Measurements from ENCODE around the gene PSMD7. TPM values are rescaled to one million over a fixed set of nuclear protein-coding genes. Genes with fewer than 3 reads are reported as not detected.

The PSMD7 gene
- 127 TPM for total RNA-seq
- long read RNA-seq, transcript PSMD7-201 (7 exons, 1,670 nt), result major isoform, 250 of 270 reads
- long read RNA-seq, partial matches to known transcripts, result 7 of 270 reads
- long read RNA-seq, other reads (novel, unspliced or antisense), result 10 of 270 reads

- peak; percentile 98 for DNase-seq (ENCODE audit: low spot score)
- intact Hi-C loops (cut with DNase I), result loop anchor here (5.0 kb wide), 2 partner anchors 71 to 311 kb away; partner anchors contain the start of gene GLG1
These were observed at the start of gene PSMD7 for GRCh38 chr16:74296432-74297144. TSS of gene PSMD7 (plus strand) at chr16:74296814. CDS start at chr16:74296915, 101 bp downstream.

GRCh38 chr16:74249254-74249653 lies 47.4 kb upstream of the PSMD7 start:
- intact Hi-C loops (cut with DNase I), result no loop called here
- DNase-seq (ENCODE audit: low spot score), result no peak

- intact Hi-C loops (cut with DNase I), result no loop called here
- DNase-seq (ENCODE audit: low spot score), result no peak
These were observed 46.8 kb upstream of the PSMD7 start for GRCh38 chr16:74249846-74250245.

GRCh38 chr16:74252329-74252728 lies 44.3 kb upstream of the PSMD7 start:
- DNase-seq (ENCODE audit: low spot score), result no peak
- intact Hi-C loops (cut with DNase I), result no loop called here

GRCh38 chr16:74253161-74253938 lies 43.3 kb upstream of the PSMD7 start:
- intact Hi-C loops (cut with DNase I), result no loop called here
- DNase-seq (ENCODE audit: low spot score), result no peak

GRCh38 chr16:74257061-74257460 lies 39.6 kb upstream of the PSMD7 start:
- DNase-seq (ENCODE audit: low spot score), result no peak
- intact Hi-C loops (cut with DNase I), result no loop called here

- no peak for DNase-seq (ENCODE audit: low spot score)
- intact Hi-C loops (cut with DNase I), result no loop called here
These were observed 35.5 kb upstream of the PSMD7 start for GRCh38 chr16:74261068-74261467.

- no peak for DNase-seq (ENCODE audit: low spot score)
- intact Hi-C loops (cut with DNase I), result no loop called here
These were observed 31.8 kb upstream of the PSMD7 start for GRCh38 chr16:74264811-74265210.

GRCh38 chr16:74268372-74268782 lies 28.2 kb upstream of the PSMD7 start:
- intact Hi-C loops (cut with DNase I), result no loop called here

GRCh38 chr16:74271872-74272271 lies 24.7 kb upstream of the PSMD7 start:
- no peak for DNase-seq (ENCODE audit: low spot score)
- intact Hi-C loops (cut with DNase I), result no loop called here

More at GRCh38 chr16:74268372-74268782, 28.2 kb upstream of the PSMD7 start:
- DNase-seq (ENCODE audit: low spot score), result no peak

- intact Hi-C loops (cut with DNase I), result no loop called here
- no peak for DNase-seq (ENCODE audit: low spot score)
These were observed 21.5 kb upstream of the PSMD7 start for GRCh38 chr16:74275031-74275636.

- intact Hi-C loops (cut with DNase I), result no loop called here
- DNase-seq (ENCODE audit: low spot score), result no peak
These were observed 20.9 kb upstream of the PSMD7 start for GRCh38 chr16:74275711-74276110.

- DNase-seq (ENCODE audit: low spot score), result no peak
- intact Hi-C loops (cut with DNase I), result no loop called here
These were observed 18.6 kb upstream of the PSMD7 start for GRCh38 chr16:74277974-74278373.

- no peak for DNase-seq (ENCODE audit: low spot score)
- intact Hi-C loops (cut with DNase I), result no loop called here
These were observed 17.3 kb upstream of the PSMD7 start for GRCh38 chr16:74279266-74279665.

- DNase-seq (ENCODE audit: low spot score), result no peak
- intact Hi-C loops (cut with DNase I), result no loop called here
These were observed 16.8 kb upstream of the PSMD7 start for GRCh38 chr16:74279805-74280204.

- no peak for DNase-seq (ENCODE audit: low spot score)
- intact Hi-C loops (cut with DNase I), result no loop called here
These were observed 16.2 kb upstream of the PSMD7 start for GRCh38 chr16:74280448-74280847.

GRCh38 chr16:74281300-74281699 lies 15.3 kb upstream of the PSMD7 start:
- no peak for DNase-seq (ENCODE audit: low spot score)
- intact Hi-C loops (cut with DNase I), result no loop called here

GRCh38 chr16:74283716-74284115 lies 12.9 kb upstream of the PSMD7 start:
- intact Hi-C loops (cut with DNase I), result no loop called here
- DNase-seq (ENCODE audit: low spot score), result no peak

- DNase-seq (ENCODE audit: low spot score), result no peak
- intact Hi-C loops (cut with DNase I), result no loop called here
These were observed 8.5 kb upstream of the PSMD7 start for GRCh38 chr16:74288065-74288464.

GRCh38 chr16:74290356-74290755 lies 6.3 kb upstream of the PSMD7 start:
- intact Hi-C loops (cut with DNase I), result no loop called here

More at GRCh38 chr16:74290356-74290755, 6.3 kb upstream of the PSMD7 start:
- DNase-seq (ENCODE audit: low spot score), result no peak

Measured in cardiac septum (tissue), 1 donor.